AG10803 (cell line): ENCODE results near the gene AMMECR1L.
A peak's percentile ranks its signal among the peaks of the same experiment; 100 is the strongest.
"Not testable (repeated sequence)": the region's sequence is repeated elsewhere in the genome, so short reads cannot be mapped to it uniquely, and the experiment has no call there.

Experiments used
- DNase-seq: peaks from one replicate; pipeline ENCODE4 v3.0.0; 2010; ENCODE audit warnings: low read depth
- H3K4me3 ChIP-seq: 2 replicates; pipeline ENCODE4 v1.5.1; 2011; ENCODE audit warnings: mild to moderate bottlenecking, low read length, control low read depth
- TF ChIP-seq, protein P1 (sequence below): conservative IDR thresholded peaks from 2 replicates; pipeline ENCODE4 v1.5.1; 2011; ENCODE audit warnings: mild to moderate bottlenecking, low read length, control low read depth, inconsistent platforms

Gene AMMECR1L

DNA sequence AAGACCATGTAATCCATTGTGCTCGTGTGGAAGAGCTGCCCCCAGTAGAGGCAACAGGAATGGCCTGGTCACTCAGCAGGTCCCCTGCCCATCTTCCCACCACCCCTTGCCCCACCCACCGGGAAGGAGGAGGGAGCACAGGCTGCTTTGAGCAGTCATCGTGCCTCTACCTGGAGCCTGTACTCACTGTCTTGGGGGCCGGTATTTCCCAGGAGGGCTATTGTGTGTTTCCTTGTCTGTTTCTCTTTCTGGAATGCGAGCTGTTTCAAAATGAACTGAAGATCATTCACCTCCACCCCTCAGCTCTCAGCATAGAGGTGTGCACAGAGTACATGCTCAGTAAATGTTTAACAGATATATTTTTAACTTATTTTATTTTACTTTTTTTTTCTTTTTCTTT is 7.7 kb upstream of the AMMECR1L start:
- DNase-seq, result no peak
- TF ChIP-seq, protein P1, sequence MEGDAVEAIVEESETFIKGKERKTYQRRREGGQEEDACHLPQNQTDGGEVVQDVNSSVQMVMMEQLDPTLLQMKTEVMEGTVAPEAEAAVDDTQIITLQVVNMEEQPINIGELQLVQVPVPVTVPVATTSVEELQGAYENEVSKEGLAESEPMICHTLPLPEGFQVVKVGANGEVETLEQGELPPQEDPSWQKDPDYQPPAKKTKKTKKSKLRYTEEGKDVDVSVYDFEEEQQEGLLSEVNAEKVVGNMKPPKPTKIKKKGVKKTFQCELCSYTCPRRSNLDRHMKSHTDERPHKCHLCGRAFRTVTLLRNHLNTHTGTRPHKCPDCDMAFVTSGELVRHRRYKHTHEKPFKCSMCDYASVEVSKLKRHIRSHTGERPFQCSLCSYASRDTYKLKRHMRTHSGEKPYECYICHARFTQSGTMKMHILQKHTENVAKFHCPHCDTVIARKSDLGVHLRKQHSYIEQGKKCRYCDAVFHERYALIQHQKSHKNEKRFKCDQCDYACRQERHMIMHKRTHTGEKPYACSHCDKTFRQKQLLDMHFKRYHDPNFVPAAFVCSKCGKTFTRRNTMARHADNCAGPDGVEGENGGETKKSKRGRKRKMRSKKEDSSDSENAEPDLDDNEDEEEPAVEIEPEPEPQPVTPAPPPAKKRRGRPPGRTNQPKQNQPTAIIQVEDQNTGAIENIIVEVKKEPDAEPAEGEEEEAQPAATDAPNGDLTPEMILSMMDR, result no peak
- H3K4me3 ChIP-seq, result no peak overlapping the region

DNA sequence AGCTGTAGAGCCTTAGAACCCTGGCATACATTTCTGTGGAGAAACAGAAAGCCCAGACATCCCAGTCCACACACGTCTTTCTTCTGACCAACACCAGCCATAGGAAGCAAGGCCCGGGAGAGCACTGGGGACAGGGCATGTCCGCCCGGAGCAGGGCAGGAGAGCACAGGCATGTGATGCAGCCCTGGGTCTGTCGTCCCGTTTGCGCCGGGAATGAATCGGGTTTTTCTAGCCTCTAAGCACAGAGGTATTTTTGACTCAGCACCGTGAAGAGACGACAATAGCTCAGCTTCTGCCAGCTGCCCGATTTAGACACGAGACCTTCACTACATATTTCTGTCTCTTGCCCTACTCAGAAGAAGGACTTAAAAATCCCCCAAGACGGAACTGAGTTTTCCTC is 7.3 kb upstream of the AMMECR1L start:
- TF ChIP-seq, protein P1, result no peak
- no peak for DNase-seq
- H3K4me3 ChIP-seq, result no peak overlapping the region

DNA sequence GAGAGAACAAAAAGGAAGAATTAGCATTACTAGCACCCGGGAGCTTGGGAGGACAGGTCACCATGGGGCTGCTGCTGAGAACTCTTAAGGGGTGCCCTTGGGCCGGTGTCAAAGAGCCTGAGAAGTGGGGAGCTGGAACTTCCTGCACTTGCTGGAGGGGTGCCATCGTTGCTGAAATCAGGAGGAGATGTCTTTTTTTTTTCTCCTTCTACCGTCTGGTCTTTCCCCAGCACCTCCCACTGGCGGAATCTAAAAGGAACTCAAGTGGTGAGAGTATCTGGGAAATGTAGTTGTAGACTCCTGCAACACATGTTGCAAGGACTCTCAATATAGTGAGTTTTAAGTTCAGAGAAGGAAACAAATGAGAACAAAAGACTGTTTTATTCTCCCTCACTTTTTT is 6.1 kb upstream of the AMMECR1L start:
- TF ChIP-seq, protein P1, result no peak
- peak; percentile 11 for DNase-seq
- no peak overlapping the region for H3K4me3 ChIP-seq

DNA sequence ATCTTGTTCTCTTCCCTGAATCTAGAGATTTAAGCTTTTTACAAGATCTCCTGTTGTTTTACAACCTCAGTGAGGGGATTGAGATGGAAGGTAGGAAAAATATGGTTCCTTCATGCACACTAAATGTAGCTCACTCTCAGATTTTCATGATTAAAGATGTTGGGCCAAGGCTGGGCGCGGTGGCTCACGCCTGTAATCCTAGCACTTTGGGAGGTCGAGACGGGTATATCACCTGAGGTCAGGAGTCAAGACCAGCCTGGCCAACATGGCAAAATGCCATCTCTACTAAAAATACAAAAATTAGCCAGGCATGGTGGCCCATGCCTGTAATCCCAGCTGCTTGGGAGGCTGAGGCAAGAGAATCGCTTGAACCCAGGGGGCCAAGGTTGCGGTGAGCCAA is 5.0 kb upstream of the AMMECR1L start:
- DNase-seq, H3K4me3 ChIP-seq: not testable (repeated sequence)

DNA sequence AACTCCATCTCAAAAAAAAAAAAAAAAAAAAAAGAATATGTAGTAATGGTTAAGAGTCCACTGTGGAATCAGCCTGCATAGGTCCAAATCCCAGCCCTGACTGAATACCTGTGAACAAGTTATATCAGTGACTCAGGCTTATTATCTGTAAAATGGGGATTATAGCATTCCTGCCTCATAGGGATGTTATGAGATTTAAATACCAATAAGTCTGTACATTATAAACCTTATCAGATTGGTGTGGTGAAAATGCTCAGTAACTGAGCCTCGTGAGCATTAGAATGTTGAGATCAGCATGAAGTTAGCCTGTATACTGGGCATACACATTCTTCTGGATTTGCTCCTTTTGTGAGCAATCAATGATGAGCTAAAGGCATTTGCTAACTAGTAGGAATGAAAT is 3.0 kb upstream of the AMMECR1L start:
- DNase-seq, result no peak
- no peak overlapping the region for H3K4me3 ChIP-seq
- TF ChIP-seq, protein P1, result no peak

DNA sequence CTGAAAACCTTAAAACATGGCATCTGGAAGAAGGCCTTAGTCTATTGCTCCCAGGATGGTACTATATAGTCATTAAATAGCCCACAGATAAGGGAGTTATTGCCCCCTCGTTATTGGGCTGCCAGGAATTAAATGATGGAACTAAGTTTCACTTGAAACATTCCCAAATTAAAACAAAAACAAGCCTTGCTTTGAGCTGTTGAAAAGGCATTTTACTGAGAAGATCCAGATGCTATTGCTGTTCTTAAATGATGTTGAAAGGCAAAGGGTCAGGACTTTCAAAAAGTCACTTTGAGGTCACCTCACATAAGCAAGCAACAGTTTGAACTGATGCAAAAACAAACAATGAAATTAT is 2.0 kb upstream of the AMMECR1L start:
- no peak for DNase-seq
- peak overlapping the region; percentile 58; the same call in 1 of the 2 replicates for H3K4me3 ChIP-seq
- TF ChIP-seq, protein P1, result no peak

DNA sequence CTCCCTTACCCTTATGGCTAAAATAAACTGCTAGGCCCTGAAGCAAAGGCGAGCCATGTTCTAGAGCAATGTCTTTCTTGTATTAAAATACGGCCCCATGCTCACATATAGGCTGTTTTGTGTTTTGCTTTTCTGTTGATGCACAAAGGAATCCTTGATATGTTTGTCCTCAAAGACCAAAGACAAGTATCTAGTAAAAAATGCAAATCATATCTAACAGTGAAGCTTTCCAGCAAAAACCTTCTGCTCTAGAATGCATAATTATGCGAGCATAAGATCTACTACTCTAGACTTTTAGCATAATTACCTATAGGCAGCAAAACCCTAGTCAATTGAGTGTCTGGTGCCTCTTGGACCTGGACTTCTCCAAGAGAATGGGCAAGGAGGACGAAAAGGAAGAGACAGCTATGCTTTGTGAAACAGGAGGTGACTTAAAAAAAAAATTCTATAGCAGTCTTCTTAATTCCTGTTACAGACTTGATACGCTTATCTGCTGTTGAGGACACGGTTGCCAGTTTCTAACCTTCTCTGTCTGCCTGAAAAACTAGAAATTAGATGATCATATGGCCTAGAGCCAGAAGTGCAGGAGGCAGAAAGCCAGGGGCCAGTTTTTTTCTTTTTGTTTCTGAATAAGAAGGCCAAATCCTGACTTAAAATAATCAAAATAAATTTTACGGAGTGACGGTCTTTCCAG is 1.5 kb upstream of the AMMECR1L start:
- TF ChIP-seq, protein P1, result no peak
- no peak for DNase-seq
- H3K4me3 ChIP-seq, result peak overlapping the region; percentile 58

DNA sequence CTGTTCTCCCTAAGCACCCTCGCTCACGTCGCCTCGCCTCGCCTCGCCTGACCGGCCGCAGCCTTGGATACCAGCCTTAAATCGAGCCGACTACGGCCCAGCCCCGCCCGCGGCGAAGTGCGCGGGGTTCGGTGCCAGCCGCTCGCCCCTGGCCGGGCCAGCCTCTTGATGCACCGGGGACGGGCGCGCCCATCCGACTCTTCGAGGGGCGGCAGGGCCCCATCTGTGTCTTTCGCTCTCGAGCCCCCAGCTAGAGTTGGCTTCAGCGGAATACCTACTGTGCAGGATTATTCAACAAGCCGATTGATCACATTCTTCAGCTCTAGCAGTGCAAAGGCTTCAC is 808 bp upstream of the AMMECR1L start:
- peak overlapping the region; percentile 62 for H3K4me3 ChIP-seq
- not testable (repeated sequence) for DNase-seq

DNA sequence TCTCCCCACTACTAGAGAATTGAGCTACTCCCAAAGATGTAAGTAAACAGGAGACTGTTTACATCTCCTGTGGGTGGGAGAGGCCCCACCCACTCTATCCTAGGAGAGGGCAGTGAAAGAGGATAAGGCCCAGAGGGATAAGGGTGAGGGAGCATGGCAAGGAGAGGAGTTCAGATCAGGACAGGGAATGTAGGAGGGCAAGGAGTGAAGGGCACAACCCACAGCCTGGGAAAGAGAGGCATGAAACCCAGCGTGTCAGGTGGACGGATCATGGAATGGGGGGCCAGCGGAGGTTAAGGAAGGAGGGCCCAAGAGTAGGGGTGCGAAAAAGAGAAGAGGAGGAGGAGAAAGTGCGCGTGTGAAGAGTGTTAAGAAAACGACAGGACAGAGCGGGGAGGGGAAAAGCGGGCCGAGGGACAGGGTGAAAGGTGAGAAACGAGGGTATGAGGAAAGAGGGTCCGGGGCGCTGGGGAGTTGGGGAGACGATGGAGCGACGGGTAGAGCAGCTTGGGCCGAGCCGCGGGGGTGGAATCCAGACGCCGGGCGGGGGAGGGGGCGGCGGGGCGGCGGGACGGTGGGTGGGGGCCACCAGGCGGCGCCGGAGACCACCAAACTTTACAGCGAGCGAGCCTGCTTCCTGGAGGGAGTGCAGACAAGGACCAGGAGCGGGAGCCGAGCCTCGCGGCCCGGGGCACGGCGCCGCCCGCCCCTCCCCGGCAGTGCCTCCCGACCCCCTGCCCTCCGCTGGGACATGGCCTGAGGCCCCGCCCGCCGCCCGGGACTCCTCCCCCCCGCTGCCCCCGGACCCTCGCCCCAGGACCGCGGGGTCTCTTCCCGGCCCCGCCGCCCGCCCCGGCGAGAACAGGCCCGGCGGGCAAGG is 655 bp downstream of the AMMECR1L start:
- DNase-seq, result not testable (repeated sequence)
- peak overlapping the region; percentile 75 for H3K4me3 ChIP-seq
